ENCODE results near the gene B4GALT4. TPM values are rescaled to one million over a fixed set of nuclear protein-coding genes. Genes with fewer than 3 reads are reported as not detected.

The B4GALT4 gene
- polyA plus RNA-seq, 1 of the 3 experiments (the other 2 are of a cell fraction) = 15.7 TPM

DNA sequence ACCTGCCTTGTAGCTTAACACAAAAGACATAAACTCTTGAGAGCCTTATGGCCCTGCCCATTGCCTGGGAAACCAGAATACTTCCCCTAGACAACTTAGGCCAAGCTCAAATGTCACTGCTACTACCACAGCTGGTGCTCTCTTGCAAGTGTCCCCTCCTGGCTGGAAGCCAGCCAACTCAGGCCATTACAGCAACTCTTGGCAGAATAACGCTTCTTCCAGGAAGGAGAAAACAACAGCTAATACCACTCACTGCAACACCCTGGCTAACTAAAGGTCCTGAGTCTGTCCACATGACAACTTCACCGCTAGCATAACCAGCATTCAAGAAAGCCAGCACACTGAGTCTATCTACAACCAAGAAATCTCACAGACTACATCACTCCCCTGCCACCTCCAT is 5.1 kb upstream of the B4GALT4 start:
- POLR2A ChIA-PET = no interaction called here
- no peaks in the 10 kb centered on the region for H3K36me3 ChIP-seq (replicated peaks in 1 of 2; ENCODE audit: control insufficient read depth in 1 of 2, insufficient read depth in 2 of 2, low read length in 1 of 2)
- H3K27me3 ChIP-seq (ENCODE audit: insufficient read depth) = no peaks in the 10 kb centered on the region
- H3K27ac ChIP-seq (ENCODE audit: low read depth in 2 of 2, low read length in 1 of 2) = no peak overlapping the region; a peak in 1 of 4 replicates
- CTCF ChIA-PET = interaction anchor here (1.0 to 1.4 kb wide), 3 partner anchors 29 to 361 kb away, joined by 3 to 6 read pairs (median 4); no protein-coding TSS in a partner anchor
- H3K9me2 ChIP-seq = no peaks in the 10 kb centered on the region
- H3K9ac ChIP-seq = no peak overlapping the region
- H3K4me2 ChIP-seq = no peak overlapping the region
- no peak overlapping the region for H3K4me3 ChIP-seq (ENCODE audit: low read depth in 2 of 2, low read length in 1 of 2)
- H3K79me2 ChIP-seq (ENCODE audit: insufficient read depth) = no peaks in the 10 kb centered on the region
- peaks cover 7% of the 10 kb centered on the region for H3F3A ChIP-seq (replicated peaks; ENCODE audit: insufficient read depth)
- H4K20me1 ChIP-seq (ENCODE audit: insufficient read depth) = no peaks in the 10 kb centered on the region
- peaks cover 0 to 2% of the 10 kb centered on the region in 2 experiments; a peak in 1 of 4 replicates for H3K4me1 ChIP-seq (ENCODE audit: control insufficient read depth in 1 of 2, insufficient read depth in 2 of 2, low read depth in 1 of 2, low read length in 1 of 2)
- H2AFZ ChIP-seq (ENCODE audit: low read depth) = no peak overlapping the region
- H3K9me3 ChIP-seq = no peaks in the 10 kb centered on the region
- DNase-seq = no peak
- 88% methylated on average over 2 of the region's 2 CpGs for WGBS (ENCODE audit: low lambda C conversion rate)
- TF ChIP-seq, protein P1, sequence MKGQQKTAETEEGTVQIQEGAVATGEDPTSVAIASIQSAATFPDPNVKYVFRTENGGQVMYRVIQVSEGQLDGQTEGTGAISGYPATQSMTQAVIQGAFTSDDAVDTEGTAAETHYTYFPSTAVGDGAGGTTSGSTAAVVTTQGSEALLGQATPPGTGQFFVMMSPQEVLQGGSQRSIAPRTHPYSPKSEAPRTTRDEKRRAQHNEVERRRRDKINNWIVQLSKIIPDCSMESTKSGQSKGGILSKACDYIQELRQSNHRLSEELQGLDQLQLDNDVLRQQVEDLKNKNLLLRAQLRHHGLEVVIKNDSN (IDR thresholded peaks at IDR 0.05; ENCODE audit: borderline replicate concordance, low read depth) = no peak
- TF ChIP-seq CHD2 (IDR thresholded peaks at IDR 0.05; ENCODE audit: low read length, partially characterized antibody) (no peak), TAF1 (IDR thresholded peaks at IDR 0.05; ENCODE audit: borderline replicate concordance, low read depth, low read length) (no peak), TEAD4 (IDR thresholded peaks at IDR 0.05; ENCODE audit: borderline replicate concordance, insufficient read depth) (no peak), GABPA (IDR thresholded peaks at IDR 0.05; ENCODE audit: low read depth) (no peak), ELF1 (IDR thresholded peaks at IDR 0.05) (no peak), EZH2phosphoT487 (IDR thresholded peaks at IDR 0.05; ENCODE audit: borderline replicate concordance, low read depth) (no peak), POLR2AphosphoS5 (IDR thresholded peaks at IDR 0.05; ENCODE audit: low read depth, low read length) (no peak), SIN3A (IDR thresholded peaks at IDR 0.05; ENCODE audit: borderline replicate concordance, low read depth, low read length) (no peak), MXI1 (IDR thresholded peaks at IDR 0.05; ENCODE audit: low read depth, low read length) (no peak), FOXM1 (IDR thresholded peaks at IDR 0.05; ENCODE audit: low read depth) (no peak), NRF1 (IDR thresholded peaks at IDR 0.05; ENCODE audit: low read depth, low read length) (no peak), RXRA (IDR thresholded peaks at IDR 0.05; ENCODE audit: borderline replicate concordance, low read depth) (no peak), RFX5 (IDR thresholded peaks at IDR 0.05; ENCODE audit: low read length) (no peak)
- TF ChIP-seq, protein P2, sequence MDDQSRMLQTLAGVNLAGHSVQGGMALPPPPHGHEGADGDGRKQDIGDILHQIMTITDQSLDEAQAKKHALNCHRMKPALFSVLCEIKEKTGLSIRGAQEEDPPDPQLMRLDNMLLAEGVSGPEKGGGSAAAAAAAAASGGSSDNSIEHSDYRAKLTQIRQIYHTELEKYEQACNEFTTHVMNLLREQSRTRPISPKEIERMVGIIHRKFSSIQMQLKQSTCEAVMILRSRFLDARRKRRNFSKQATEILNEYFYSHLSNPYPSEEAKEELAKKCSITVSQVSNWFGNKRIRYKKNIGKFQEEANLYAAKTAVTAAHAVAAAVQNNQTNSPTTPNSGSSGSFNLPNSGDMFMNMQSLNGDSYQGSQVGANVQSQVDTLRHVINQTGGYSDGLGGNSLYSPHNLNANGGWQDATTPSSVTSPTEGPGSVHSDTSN (IDR thresholded peaks at IDR 0.05) = no peak
- TF ChIP-seq, protein P3, sequence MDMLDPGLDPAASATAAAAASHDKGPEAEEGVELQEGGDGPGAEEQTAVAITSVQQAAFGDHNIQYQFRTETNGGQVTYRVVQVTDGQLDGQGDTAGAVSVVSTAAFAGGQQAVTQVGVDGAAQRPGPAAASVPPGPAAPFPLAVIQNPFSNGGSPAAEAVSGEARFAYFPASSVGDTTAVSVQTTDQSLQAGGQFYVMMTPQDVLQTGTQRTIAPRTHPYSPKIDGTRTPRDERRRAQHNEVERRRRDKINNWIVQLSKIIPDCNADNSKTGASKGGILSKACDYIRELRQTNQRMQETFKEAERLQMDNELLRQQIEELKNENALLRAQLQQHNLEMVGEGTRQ (IDR thresholded peaks at IDR 0.05; ENCODE audit: borderline replicate concordance, low read depth, low read length) = no peak
- TF ChIP-seq, protein P4, sequence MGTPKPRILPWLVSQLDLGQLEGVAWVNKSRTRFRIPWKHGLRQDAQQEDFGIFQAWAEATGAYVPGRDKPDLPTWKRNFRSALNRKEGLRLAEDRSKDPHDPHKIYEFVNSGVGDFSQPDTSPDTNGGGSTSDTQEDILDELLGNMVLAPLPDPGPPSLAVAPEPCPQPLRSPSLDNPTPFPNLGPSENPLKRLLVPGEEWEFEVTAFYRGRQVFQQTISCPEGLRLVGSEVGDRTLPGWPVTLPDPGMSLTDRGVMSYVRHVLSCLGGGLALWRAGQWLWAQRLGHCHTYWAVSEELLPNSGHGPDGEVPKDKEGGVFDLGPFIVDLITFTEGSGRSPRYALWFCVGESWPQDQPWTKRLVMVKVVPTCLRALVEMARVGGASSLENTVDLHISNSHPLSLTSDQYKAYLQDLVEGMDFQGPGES (IDR thresholded peaks at IDR 0.05; ENCODE audit: low read depth, low read length) = no peak
